Calu3 (cell line): Measurements from ENCODE around the gene PROCA1. TPM values are rescaled to one million over a fixed set of nuclear protein-coding genes. Genes with fewer than 3 reads are reported as not detected.
"Not testable (repeated sequence)": the region's sequence is repeated elsewhere in the genome, so short reads cannot be mapped to it uniquely, and the experiment has no call there.

Experiments
- BruUV-seq: library from RNA; stranded (reverse); fragments of 400-500 nt; replicated peaks from 2 replicates; lab custom pipeline; 2021; lab: Mats Ljungman, UMichigan
- CTCF ChIA-PET: fragments of 300-600 bp; sonication (Branson Sonifier 250); formaldehyde crosslinking; loops from one replicate; lab custom pipeline; 2022; ENCODE audit warnings: antibody characterized with exemption; lab: Charles Lee
- DNase-seq: peaks from one replicate; pipeline ENCODE4 v3.0.0; 2022
- H3K27ac Mint-ChIP-seq: one replicate; pipeline ENCODE4 v1.8.0; 2022; ENCODE audit warnings: mixed read lengths; ENCODE audit not compliant: unreplicated experiment
- H3K27me3 Mint-ChIP-seq: one replicate; pipeline ENCODE4 v1.8.0; 2022; ENCODE audit warnings: mixed read lengths; ENCODE audit not compliant: unreplicated experiment
- H3K36me3 Mint-ChIP-seq: one replicate; pipeline ENCODE4 v1.8.0; 2022; ENCODE audit warnings: mild to moderate bottlenecking, moderate library complexity, mixed read lengths; ENCODE audit not compliant: insufficient read depth, unreplicated experiment
- H3K4me1 Mint-ChIP-seq: one replicate; pipeline ENCODE4 v1.8.0; 2022; ENCODE audit warnings: mild to moderate bottlenecking, low read depth, mixed read lengths; ENCODE audit not compliant: unreplicated experiment
- H3K4me3 Mint-ChIP-seq: one replicate; pipeline ENCODE4 v1.8.0; 2022; ENCODE audit warnings: mild to moderate bottlenecking, low read depth, moderate library complexity, mixed read lengths; ENCODE audit not compliant: unreplicated experiment
- H3K9me3 Mint-ChIP-seq: one replicate; pipeline ENCODE4 v1.8.0; 2022; ENCODE audit warnings: low read depth, mixed read lengths; ENCODE audit not compliant: unreplicated experiment
- intact Hi-C: fragments of 100-400 bp; cut with micrococcal nuclease; formaldehyde crosslinking; loops from one replicate; pipeline ENCODE4 v1.10.0; 2022; ENCODE audit not compliant: unreplicated experiment
- total RNA-seq: library from RNA; stranded (reverse); gene quantifications from 2 replicates; pipeline ENCODE4 v1.2.3, GENCODE V29; 2022
- TF ChIP-seq, protein P1 (sequence below): fragments of 200-600 bp; IDR thresholded peaks from one replicate; pipeline ENCODE4 v1.8.0; 2022; ENCODE audit warnings: antibody characterized with exemption; ENCODE audit not compliant: unreplicated experiment

Gene PROCA1
- total RNA-seq, 1 experiment from 2014 or later = 4.2 TPM

DNA sequence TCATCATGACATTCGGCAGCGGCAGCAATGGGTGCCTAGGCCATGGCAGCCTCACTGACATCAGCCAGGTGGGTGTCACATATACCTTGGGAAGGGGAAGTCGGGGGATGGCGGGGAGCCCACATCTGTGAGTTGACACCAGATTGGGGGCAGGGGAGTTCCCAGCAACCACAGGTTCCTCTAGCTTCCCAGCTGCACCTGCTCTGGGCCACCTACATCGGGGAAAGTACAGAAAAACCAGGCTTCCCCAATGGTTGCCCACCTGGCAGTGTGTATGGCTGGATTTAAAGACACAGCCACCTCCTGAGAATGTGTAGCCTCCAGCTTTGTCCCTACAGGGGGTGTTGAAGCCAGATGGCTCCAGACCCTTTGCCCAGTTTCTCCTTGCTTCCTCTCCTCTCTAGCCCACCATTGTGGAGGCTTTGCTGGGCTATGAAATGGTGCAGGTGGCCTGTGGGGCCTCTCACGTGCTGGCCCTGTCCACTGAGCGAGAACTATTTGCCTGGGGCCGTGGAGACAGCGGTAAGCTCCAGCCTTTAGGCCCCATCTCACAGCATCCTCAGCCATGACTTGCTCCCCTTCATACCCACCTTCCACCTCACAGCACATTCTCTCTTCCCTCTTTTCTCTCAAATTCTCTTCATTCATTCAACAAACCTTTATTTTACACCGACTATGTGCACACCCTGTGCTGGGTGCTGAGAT lies 27.1 kb upstream of the PROCA1 start:
- intact Hi-C loops = no loop called here
- no peak overlapping the region for H3K27ac Mint-ChIP-seq
- peaks cover 38% of the 10 kb centered on the region for H3K36me3 Mint-ChIP-seq
- no peak for DNase-seq
- H3K9me3 Mint-ChIP-seq = no peaks in the 10 kb centered on the region
- no TSS peak for BruUV-seq
- CTCF ChIA-PET = interaction anchor here (0.6 kb wide), 1 partner anchor 148 kb away, joined by 9 read pairs; no protein-coding TSS in a partner anchor
- TF ChIP-seq, protein P1, sequence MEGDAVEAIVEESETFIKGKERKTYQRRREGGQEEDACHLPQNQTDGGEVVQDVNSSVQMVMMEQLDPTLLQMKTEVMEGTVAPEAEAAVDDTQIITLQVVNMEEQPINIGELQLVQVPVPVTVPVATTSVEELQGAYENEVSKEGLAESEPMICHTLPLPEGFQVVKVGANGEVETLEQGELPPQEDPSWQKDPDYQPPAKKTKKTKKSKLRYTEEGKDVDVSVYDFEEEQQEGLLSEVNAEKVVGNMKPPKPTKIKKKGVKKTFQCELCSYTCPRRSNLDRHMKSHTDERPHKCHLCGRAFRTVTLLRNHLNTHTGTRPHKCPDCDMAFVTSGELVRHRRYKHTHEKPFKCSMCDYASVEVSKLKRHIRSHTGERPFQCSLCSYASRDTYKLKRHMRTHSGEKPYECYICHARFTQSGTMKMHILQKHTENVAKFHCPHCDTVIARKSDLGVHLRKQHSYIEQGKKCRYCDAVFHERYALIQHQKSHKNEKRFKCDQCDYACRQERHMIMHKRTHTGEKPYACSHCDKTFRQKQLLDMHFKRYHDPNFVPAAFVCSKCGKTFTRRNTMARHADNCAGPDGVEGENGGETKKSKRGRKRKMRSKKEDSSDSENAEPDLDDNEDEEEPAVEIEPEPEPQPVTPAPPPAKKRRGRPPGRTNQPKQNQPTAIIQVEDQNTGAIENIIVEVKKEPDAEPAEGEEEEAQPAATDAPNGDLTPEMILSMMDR = no peak
- H3K4me1 Mint-ChIP-seq = peaks cover 18% of the 10 kb centered on the region
- no peaks in the 10 kb centered on the region for H3K27me3 Mint-ChIP-seq
- no peak overlapping the region for H3K4me3 Mint-ChIP-seq

DNA sequence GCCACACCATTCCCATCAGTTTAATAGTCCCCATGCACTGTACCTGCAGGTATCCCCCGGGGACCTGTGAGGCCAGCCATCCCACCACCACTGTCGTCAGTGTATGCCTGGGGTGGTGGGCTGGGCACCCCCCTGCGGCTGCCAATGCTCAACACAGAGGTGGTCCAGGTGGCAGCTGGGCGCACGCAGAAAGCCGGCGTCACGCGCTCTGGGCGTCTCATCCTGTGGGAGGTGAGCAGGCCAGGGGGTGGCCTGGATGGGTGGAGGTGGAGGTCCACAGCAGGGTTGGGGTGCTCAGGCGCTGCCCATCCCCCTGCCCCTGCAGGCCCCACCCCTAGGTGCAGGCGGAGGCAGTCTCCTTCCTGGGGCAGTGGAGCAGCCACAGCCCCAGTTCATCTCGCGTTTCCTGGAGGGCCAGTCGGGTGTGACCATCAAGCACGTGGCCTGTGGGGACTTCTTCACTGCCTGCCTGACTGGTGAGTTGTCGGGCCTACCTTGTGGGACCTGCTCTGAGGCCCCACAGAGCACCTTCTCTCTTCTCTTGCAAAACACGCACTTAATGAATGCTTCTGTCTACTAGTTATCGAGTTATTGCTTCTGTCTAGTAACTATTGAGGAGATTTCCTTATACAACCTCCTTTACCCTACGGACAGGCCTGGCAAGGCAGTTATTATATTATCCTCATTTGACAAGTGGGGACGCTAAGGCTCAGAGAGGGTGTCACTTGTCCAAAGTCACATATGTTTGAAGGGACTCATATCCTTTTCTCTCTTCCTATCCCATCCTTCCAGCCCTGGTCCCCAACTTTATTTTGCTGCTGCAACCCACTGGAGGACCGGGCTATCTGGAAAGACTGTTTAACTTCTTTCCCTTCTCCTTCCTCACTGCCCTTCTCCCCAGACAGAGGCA lies 26.3 kb upstream of the PROCA1 start:
- CTCF ChIA-PET = interaction anchor here (0.6 kb wide), 1 partner anchor 149 kb away, joined by 9 read pairs; no protein-coding TSS in a partner anchor
- peaks cover 23% of the 10 kb centered on the region for H3K4me1 Mint-ChIP-seq

DNA sequence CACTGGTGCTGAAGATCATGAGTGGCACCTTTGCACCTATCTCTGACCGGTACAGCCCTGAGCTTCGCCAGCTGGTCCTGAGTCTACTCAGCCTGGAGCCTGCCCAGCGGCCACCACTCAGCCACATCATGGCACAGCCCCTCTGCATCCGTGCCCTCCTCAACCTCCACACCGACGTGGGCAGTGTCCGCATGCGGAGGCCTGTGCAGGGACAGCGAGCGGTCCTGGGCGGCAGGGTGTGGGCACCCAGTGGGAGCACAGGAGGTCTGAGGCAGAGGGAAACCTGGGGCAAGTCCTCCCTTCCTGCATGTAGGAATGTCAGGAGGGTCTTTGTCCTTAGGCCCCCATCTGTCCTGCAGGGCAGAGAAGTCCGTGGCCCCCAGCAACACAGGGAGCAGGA lies 25.6 kb upstream of the PROCA1 start:
- BruUV-seq = no TSS peak
- TF ChIP-seq, protein P1 = no peak
- Mint-ChIP-seq H3K9me3 (no peaks in the 10 kb centered on the region), H3K4me1 (peaks cover 21% of the 10 kb centered on the region), H3K27ac (no peak overlapping the region), H3K4me3 (no peak overlapping the region), H3K27me3 (no peaks in the 10 kb centered on the region), H3K36me3 (peaks cover 23% of the 10 kb centered on the region)
- DNase-seq = no peak
- intact Hi-C loops = no loop called here
- CTCF ChIA-PET = no interaction called here

More for the DNA sequence above, 26.3 kb upstream of the PROCA1 start:
- Mint-ChIP-seq H3K36me3 (peaks cover 30% of the 10 kb centered on the region), H3K4me3 (no peak overlapping the region), H3K27ac (no peak overlapping the region), H3K27me3 (no peaks in the 10 kb centered on the region), H3K9me3 (no peaks in the 10 kb centered on the region)
- BruUV-seq = no TSS peak
- TF ChIP-seq, protein P1 = no peak
- intact Hi-C loops = no loop called here
- no peak for DNase-seq

DNA sequence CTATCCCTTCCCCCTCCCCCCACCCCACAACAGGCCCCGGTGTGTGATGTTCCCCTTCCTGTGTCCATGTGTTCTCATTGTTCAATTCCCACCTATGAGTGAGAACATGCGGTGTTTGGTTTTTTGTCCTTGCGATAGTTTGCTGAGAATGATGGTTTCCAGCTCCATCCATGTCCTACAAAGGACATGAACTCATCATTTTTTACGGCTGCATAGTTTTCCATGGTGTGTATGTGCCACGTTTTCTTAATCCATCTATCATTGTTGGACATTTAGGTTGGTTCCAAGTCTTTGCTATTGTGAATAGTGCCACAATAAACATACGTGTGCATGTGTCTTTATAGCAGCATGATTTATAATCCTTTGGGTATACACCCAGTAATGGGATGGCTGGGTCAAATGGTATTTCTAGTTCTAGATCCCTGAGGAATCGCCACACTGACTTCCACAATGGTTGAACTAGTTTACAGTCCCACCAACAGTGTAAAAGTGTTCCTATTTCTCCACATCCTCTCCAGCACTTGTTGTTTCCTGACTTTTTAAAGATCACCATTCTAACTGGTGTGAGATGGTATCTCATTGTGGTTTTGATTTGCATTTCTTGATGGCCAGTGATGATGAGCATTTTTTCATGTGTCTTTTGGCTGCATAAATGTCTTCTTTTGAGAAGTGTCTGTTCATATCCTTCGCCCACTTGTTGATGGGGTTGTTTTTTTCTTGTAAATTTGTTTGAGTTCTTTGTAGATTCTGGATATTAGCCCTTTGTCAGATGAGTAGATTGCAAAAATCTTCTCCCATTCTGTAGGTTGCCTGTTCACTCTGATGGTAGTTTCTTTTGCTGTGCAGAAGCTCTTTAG lies 24.5 kb upstream of the PROCA1 start:
- H3K4me1 Mint-ChIP-seq = peaks cover 16% of the 10 kb centered on the region
- H3K27me3 Mint-ChIP-seq, BruUV-seq, intact Hi-C loops, H3K9me3 Mint-ChIP-seq, DNase-seq, H3K4me3 Mint-ChIP-seq, H3K27ac Mint-ChIP-seq: not testable (repeated sequence)
- H3K36me3 Mint-ChIP-seq = peaks cover 14% of the 10 kb centered on the region
- CTCF ChIA-PET = interaction anchor here (0.5 kb wide), 1 partner anchor 10 kb away, joined by 6 read pairs; no protein-coding TSS in a partner anchor
